Measurements from ENCODE around the gene GMPPB.
"Not testable (repeated sequence)": the region's sequence is repeated elsewhere in the genome, so short reads cannot be mapped to it uniquely, and the experiment has no call there.

GRCh38 chr3:49748874-49749273 is 25.1 kb upstream of the GMPPB start:
- TF ChIP-seq EZH2 (IDR thresholded peaks at IDR 0.05); POLR2AphosphoS5 (IDR thresholded peaks at IDR 0.05; ENCODE audit: borderline replicate concordance, low read depth, low read length): not testable (repeated sequence)

Measured in SK-N-MC (cell line).